IMR-90 (cell line): ENCODE results near the gene CLCN6.

Source experiments
- CTCF ChIP-seq: conservative IDR thresholded peaks from 2 replicates; pipeline ENCODE4 v1.5.1; 2012; ENCODE audit warnings: mild to moderate bottlenecking, low read depth, low read length, improper control_type of control experiment
- FOS ChIP-seq: fragments of 150-350 bp; IDR thresholded peaks from 2 replicates; pipeline ENCODE4 v1.6.1; 2016; ENCODE audit warnings: low read depth, low read length
- SMC3 ChIP-seq: fragments of 150-350 bp; IDR thresholded peaks from 2 replicates; pipeline ENCODE4 v1.6.1; 2016; ENCODE audit warnings: low read depth, mild to moderate bottlenecking, antibody characterized with exemption, low read length, moderate library complexity

- TF ChIP-seq SMC3 (no peak), CTCF (no peak), FOS (no peak)
These were observed 56.9 kb downstream of the CLCN6 start for GRCh38 chr1:11862890-11863289.
